OCI-LY7 (cell line): Measurements from ENCODE around the gene CCR4.

ENCODE experiments used
- EZH2phosphoT487 ChIP-seq: fragments of 200-600 bp; sonication (generic); IDR thresholded peaks from 2 replicates; pipeline ENCODE4 v1.6.1; 2018; ENCODE audit warnings: low read depth, borderline replicate concordance, mild to moderate bottlenecking, mixed run types, antibody characterized with exemption, low read length, moderate library complexity, mixed read lengths
- TF ChIP-seq, protein P1 (sequence below): fragments of 200-600 bp; sonication (generic); conservative IDR thresholded peaks from 2 replicates; pipeline ENCODE4 v1.5.1; 2014; ENCODE audit warnings: mild to moderate bottlenecking, antibody characterized with exemption, low read length, moderate library complexity, mixed read lengths

GRCh38 chr3:32948625-32949445 is 2.6 kb upstream of the CCR4 start:
- TF ChIP-seq, protein P1, sequence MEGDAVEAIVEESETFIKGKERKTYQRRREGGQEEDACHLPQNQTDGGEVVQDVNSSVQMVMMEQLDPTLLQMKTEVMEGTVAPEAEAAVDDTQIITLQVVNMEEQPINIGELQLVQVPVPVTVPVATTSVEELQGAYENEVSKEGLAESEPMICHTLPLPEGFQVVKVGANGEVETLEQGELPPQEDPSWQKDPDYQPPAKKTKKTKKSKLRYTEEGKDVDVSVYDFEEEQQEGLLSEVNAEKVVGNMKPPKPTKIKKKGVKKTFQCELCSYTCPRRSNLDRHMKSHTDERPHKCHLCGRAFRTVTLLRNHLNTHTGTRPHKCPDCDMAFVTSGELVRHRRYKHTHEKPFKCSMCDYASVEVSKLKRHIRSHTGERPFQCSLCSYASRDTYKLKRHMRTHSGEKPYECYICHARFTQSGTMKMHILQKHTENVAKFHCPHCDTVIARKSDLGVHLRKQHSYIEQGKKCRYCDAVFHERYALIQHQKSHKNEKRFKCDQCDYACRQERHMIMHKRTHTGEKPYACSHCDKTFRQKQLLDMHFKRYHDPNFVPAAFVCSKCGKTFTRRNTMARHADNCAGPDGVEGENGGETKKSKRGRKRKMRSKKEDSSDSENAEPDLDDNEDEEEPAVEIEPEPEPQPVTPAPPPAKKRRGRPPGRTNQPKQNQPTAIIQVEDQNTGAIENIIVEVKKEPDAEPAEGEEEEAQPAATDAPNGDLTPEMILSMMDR: no peak
- no peak for TF ChIP-seq EZH2phosphoT487
